GM23248 (cell line): Measurements from ENCODE around the gene PGAM4. TPM values are rescaled to one million over a fixed set of nuclear protein-coding genes. Genes with fewer than 3 reads are reported as not detected.

Source experiments
- DNase-seq: peaks from one replicate; pipeline ENCODE4 v3.0.0-alpha.2; 2015
- H2AFZ ChIP-seq: fragments of 200-600 bp; sonication (generic); 2 replicates; pipeline ENCODE4 v1.6.1; 2016; ENCODE audit warnings: antibody characterized with exemption
- H3F3A ChIP-seq: fragments of 200-600 bp; sonication (generic); 2 replicates; pipeline ENCODE4 v1.6.1; 2016; ENCODE audit warnings: mild to moderate bottlenecking, antibody characterized with exemption, mixed run types; ENCODE audit not compliant: insufficient read depth
- H3K27ac ChIP-seq: fragments of 200-600 bp; sonication (generic); 2 replicates; pipeline ENCODE4 v1.5.1; 2016; ENCODE audit warnings: mild to moderate bottlenecking
- H3K27me3 ChIP-seq: fragments of 200-600 bp; sonication (generic); replicated peaks from 2 replicates; pipeline ENCODE4 v1.6.1; 2016; ENCODE audit warnings: mild to moderate bottlenecking; ENCODE audit not compliant: insufficient read depth
- H3K36me3 ChIP-seq: fragments of 200-600 bp; sonication (generic); 2 replicates; pipeline ENCODE4 v1.6.1; 2016; ENCODE audit warnings: low read depth, mild to moderate bottlenecking
- H3K4me1 ChIP-seq: fragments of 200-600 bp; sonication (generic); 2 replicates; pipeline ENCODE4 v1.6.1; 2016; ENCODE audit warnings: mild to moderate bottlenecking; ENCODE audit not compliant: insufficient read depth
- H3K4me2 ChIP-seq: fragments of 200-600 bp; sonication (generic); one replicate; pipeline ENCODE4 v1.6.1; 2016; ENCODE audit warnings: mild to moderate bottlenecking; ENCODE audit not compliant: unreplicated experiment
- H3K4me3 ChIP-seq: fragments of 200-600 bp; sonication (generic); 2 replicates; pipeline ENCODE4 v1.5.1; 2016; ENCODE audit warnings: mild to moderate bottlenecking
- H3K79me2 ChIP-seq: fragments of 200-600 bp; sonication (generic); 2 replicates; pipeline ENCODE4 v1.6.1; 2016; ENCODE audit warnings: mild to moderate bottlenecking; ENCODE audit not compliant: insufficient read depth
- H3K9ac ChIP-seq: fragments of 200-600 bp; sonication (generic); 2 replicates; pipeline ENCODE4 v1.6.1; 2016; ENCODE audit warnings: mild to moderate bottlenecking
- H3K9me2 ChIP-seq: fragments of 200-600 bp; sonication (generic); 2 replicates; pipeline ENCODE4 v1.6.1; 2016; ENCODE audit warnings: mixed run types, mild to moderate bottlenecking, moderate library complexity; ENCODE audit not compliant: insufficient read depth
- H3K9me3 ChIP-seq: fragments of 200-600 bp; sonication (generic); one replicate; pipeline ENCODE4 v1.6.1; 2017; ENCODE audit warnings: low read depth
- H4K20me1 ChIP-seq: fragments of 200-600 bp; sonication (generic); 2 replicates; pipeline ENCODE4 v1.6.0; 2016; ENCODE audit not compliant: insufficient read depth
- EZH2 ChIP-seq: fragments of 200-600 bp; sonication (generic); IDR thresholded peaks from 2 replicates; pipeline ENCODE4 v1.6.1; 2018; ENCODE audit warnings: antibody characterized with exemption, mild to moderate bottlenecking; ENCODE audit not compliant: insufficient read depth, poor library complexity, severe bottlenecking
- EZH2phosphoT487 ChIP-seq: fragments of 200-600 bp; sonication (generic); IDR thresholded peaks from 2 replicates; pipeline ENCODE4 v1.6.1; 2018; ENCODE audit warnings: antibody characterized with exemption, moderate library complexity, mild to moderate bottlenecking, low read depth; ENCODE audit not compliant: insufficient read depth
- WGBS, 2 experiments: methylation state at CpG; one replicate each; pipeline ENCODE4 v1.1.6; 2015 to 2017; ENCODE audit warnings: low lambda C conversion rate in 2 of 2, low coverage in 1 of 2; ENCODE audit errors: missing lambda C conversion rate in 2 of 2; 5-methylcytosine and 5-hydroxymethylcytosine counted together
- in situ Hi-C: fragments of 300-500 bp; cut with MboI; formaldehyde crosslinking; loops from 2 replicates; pipeline ENCODE4 v1.15.0; 2020
- polyA plus RNA-seq: library from polyadenylated mRNA; unstranded; fragments of >200 nt; fragmentation: Nextera tagmentation; extraction: Ambion mirVana; gene quantifications from 2 replicates; pipeline ENCODE4 v1.2.1, GENCODE V29; 2016
- total RNA-seq: library from RNA; depleted of rRNA; stranded (reverse); fragments of >200 nt; shearing (Covaris generic); gene quantifications from 2 replicates; pipeline ENCODE4 v1.2.3, GENCODE V29; 2014

Gene PGAM4
- total and polyA plus RNA-seq, 2 experiments from 2014 or later = not detected

- Histone ChIP-seq H3K9me3 (no peaks in the 10 kb centered on the region), H4K20me1 (no peaks in the 10 kb centered on the region), H3K4me2 (no peak overlapping the region), H3K9me2 (no peaks in the 10 kb centered on the region), H3K4me3 (no peak overlapping the region), H3F3A (no peaks in the 10 kb centered on the region), H3K27ac (no peak overlapping the region), H3K79me2 (no peaks in the 10 kb centered on the region), H3K27me3 (no peaks in the 10 kb centered on the region), H3K36me3 (no peaks in the 10 kb centered on the region), H3K4me1 (0 out of 2 replicates have a peak, but pooled peaks cover 10% of the 10 kb centered on the region), H3K9ac (no peak overlapping the region), H2AFZ (no peak overlapping the region)
- TF ChIP-seq EZH2 (no peak), EZH2phosphoT487 (no peak)
- WGBS, 2 experiments = 88 to 92% methylated on average over 2 of the region's 2 CpGs
- DNase-seq = peak; percentile 1
- in situ Hi-C loops = no loop called here
Observed at GRCh38 chrX:77975755-77976154, 6.3 kb upstream of the PGAM4 start.

DNA sequence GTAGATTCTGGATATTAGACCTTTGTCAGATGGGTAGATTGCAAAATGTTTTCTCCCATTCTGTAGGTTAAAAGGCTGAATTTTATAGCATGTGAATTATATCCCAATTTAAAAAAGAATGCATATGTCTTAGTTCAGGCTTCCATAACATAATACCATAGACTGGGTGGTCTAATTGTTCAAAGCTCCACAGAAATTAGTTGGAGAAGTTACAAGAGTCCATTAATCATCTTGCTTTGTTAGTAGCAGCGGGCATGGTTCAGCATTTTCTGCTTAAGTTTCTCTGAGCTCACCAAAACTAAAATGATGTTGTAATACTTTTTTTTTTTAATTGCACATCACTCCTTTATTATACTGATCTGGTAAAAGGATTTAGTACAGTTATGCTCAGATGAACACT is 1.8 kb downstream of the PGAM4 start:
- H4K20me1 ChIP-seq = no peaks in the 10 kb centered on the region
- 91 to 100% methylated on average over 1 of the region's 1 CpG for WGBS, 2 experiments
- no peak overlapping the region for H3K4me3 ChIP-seq
- in situ Hi-C loops = no loop called here
- H3K79me2 ChIP-seq = no peaks in the 10 kb centered on the region
- H3K9me3 ChIP-seq = no peaks in the 10 kb centered on the region
- no peak overlapping the region for H2AFZ ChIP-seq
- no peak overlapping the region for H3K4me2 ChIP-seq
- H3K9ac ChIP-seq = no peak overlapping the region
- no peaks in the 10 kb centered on the region for H3F3A ChIP-seq
- DNase-seq = no peak
- no peaks in the 10 kb centered on the region for H3K9me2 ChIP-seq
- TF ChIP-seq EZH2phosphoT487 (no peak), EZH2 (no peak)
- H3K27ac ChIP-seq = no peak overlapping the region
- no peaks in the 10 kb centered on the region for H3K27me3 ChIP-seq
- H3K36me3 ChIP-seq = no peaks in the 10 kb centered on the region
- H3K4me1 ChIP-seq = no peaks in the 10 kb centered on the region

DNA sequence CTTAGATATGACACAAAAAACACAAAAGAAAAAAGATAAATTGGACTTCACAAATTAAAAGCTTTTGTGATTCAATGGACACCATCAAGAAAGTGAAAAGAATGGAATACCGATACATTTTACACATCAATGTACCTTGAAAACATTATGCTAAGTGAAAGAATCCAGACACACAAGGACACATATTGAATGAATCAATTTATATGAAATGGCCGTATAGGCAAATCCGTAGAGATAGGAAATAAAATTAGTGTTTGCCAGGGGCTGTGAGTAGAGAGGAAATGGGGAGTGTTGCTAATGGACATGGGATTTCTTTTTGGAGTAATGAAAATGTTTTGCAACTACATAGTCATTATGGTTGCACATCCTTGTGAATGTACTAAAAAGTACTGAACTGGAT is 3.1 kb downstream of the PGAM4 start:
- H3F3A ChIP-seq = no peaks in the 10 kb centered on the region
- no peak overlapping the region for H3K4me3 ChIP-seq
- no peak overlapping the region for H3K4me2 ChIP-seq
- H4K20me1 ChIP-seq = no peaks in the 10 kb centered on the region
- no peaks in the 10 kb centered on the region for H3K4me1 ChIP-seq
- no peak for DNase-seq
- no peaks in the 10 kb centered on the region for H3K9me3 ChIP-seq
- WGBS, 2 experiments = 100% methylated on average over 3 of the region's 3 CpGs
- TF ChIP-seq EZH2phosphoT487 (no peak), EZH2 (no peak)
- no peak overlapping the region for H2AFZ ChIP-seq
- H3K27ac ChIP-seq = no peak overlapping the region
- no peaks in the 10 kb centered on the region for H3K9me2 ChIP-seq
- in situ Hi-C loops = no loop called here
- no peaks in the 10 kb centered on the region for H3K27me3 ChIP-seq
- no peaks in the 10 kb centered on the region for H3K79me2 ChIP-seq
- no peaks in the 10 kb centered on the region for H3K36me3 ChIP-seq
- H3K9ac ChIP-seq = no peak overlapping the region

DNA sequence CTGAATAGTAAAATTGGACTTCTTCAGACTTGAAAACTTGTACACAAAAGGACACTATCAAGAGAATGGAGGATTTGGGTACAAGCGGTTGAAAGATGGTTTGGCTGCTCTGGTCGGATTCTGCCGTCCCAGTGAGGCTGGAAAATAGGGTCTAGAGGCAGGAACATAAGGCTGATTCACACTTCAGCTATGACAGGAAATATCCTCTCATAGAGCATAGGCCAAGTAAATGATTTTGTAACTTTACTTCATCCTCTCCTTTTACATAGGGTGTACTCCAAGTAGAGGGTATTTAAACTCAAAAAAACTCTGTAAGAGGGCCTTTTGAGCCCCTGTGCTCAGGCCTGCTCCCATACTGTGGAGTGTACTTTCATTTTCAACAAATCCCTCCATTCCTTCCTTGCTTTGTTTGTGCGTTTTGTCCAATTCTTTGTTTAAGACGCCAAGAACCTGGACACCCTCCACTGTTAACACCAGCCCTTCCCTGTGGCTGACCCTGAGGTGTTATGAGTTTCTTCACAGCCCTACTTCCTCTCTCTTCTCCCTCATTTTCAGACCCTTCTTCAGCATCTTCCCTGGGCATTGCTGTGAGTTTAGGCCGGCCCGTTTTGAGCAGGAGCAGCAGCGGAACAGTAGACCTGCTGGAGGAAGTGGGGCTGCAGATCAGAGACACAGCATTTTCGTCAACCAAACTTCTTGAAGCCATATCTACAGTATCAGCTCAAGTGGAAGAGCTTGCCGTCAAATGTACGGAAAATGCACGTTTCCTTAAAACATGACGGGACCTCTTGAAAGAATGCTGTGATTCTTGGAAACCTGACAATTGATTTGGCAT is 7.2 kb downstream of the PGAM4 start:
- Histone ChIP-seq H3K27me3 (no peaks in the 10 kb centered on the region), H3K9ac (no peak overlapping the region), H3K4me1 (no peaks in the 10 kb centered on the region), H3K27ac (no peak overlapping the region), H3F3A (no peaks in the 10 kb centered on the region), H3K9me2 (no peaks in the 10 kb centered on the region), H3K4me2 (no peak overlapping the region), H3K79me2 (no peaks in the 10 kb centered on the region), H2AFZ (no peak overlapping the region), H3K9me3 (no peaks in the 10 kb centered on the region), H3K36me3 (no peaks in the 10 kb centered on the region), H3K4me3 (no peak overlapping the region), H4K20me1 (no peaks in the 10 kb centered on the region)
- no peak for TF ChIP-seq EZH2
- no peak for TF ChIP-seq EZH2phosphoT487
- in situ Hi-C loops = no loop called here
- DNase-seq = no peak
- WGBS, 2 experiments = 92 to 95% methylated on average over 12 to 13 of the region's 13 CpGs
